Suprapubic skin (tissue), 3 donors: Measurements from ENCODE around the gene SPIRE1.

Experiments
- POLR2A ChIP-seq, 2 donors: fragments of 450-650 bp; IDR thresholded peaks; one replicate each; pipeline ENCODE4 v1.6.1; 2017; ENCODE audit warnings: antibody characterized with exemption in 2 of 2, mild to moderate bottlenecking in 2 of 2, moderate library complexity in 2 of 2
- TF ChIP-seq, protein P1 (sequence below), 2 donors: fragments of 200-600 bp in 1 of 2; fragments of 450-650 bp in 1 of 2; sonication (generic) in 1 of 2; IDR thresholded peaks; one replicate each; pipeline ENCODE4 v1.5.1; 2016 to 2019; ENCODE audit warnings: antibody characterized with exemption in 2 of 2, mild to moderate bottlenecking in 1 of 2, moderate library complexity in 1 of 2

DNA sequence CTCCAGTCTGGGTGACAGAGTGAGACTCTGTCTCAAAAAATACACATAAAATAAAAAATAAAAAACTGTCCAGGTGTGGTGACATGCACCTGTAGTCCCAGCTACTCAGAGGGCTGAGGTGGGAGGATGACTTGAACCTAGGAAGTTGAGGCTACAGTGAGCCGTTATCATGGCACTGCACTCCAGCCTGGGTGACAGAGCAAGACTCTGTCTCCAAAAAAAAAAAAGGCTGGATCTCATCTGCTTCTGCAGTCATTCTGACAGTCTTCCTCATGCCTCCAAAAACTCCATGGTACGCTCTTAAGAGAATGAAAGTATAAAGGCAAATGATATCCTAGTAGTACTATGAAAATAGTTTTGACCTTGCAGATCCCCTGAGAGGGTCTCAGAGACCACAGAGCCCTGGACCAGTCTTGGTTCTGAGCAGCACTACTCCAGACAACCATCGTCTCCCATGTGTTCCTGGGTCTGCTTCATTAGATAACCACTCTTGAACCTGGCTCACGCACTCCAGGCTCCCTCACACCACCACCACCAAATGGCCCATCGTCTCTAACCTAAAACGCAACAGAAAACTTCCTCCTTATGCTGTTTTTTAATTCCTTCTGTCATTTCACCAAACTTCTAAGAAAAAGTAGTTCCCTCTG, 26.0 kb downstream of the SPIRE1 start:
- TF ChIP-seq, protein P1, sequence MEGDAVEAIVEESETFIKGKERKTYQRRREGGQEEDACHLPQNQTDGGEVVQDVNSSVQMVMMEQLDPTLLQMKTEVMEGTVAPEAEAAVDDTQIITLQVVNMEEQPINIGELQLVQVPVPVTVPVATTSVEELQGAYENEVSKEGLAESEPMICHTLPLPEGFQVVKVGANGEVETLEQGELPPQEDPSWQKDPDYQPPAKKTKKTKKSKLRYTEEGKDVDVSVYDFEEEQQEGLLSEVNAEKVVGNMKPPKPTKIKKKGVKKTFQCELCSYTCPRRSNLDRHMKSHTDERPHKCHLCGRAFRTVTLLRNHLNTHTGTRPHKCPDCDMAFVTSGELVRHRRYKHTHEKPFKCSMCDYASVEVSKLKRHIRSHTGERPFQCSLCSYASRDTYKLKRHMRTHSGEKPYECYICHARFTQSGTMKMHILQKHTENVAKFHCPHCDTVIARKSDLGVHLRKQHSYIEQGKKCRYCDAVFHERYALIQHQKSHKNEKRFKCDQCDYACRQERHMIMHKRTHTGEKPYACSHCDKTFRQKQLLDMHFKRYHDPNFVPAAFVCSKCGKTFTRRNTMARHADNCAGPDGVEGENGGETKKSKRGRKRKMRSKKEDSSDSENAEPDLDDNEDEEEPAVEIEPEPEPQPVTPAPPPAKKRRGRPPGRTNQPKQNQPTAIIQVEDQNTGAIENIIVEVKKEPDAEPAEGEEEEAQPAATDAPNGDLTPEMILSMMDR (IDR thresholded peaks at IDR 0.05): no peak
- TF ChIP-seq POLR2A (IDR thresholded peaks at IDR 0.05): no peak
